Erythroblast (primary cell): ENCODE results near the gene ERBB2.

Experiments used
- GATA1 ChIP-seq: IDR thresholded peaks from 2 replicates; pipeline ENCODE4 v1.6.1; 2011; ENCODE audit warnings: low read depth, mild to moderate bottlenecking, control low read depth, low read length, moderate library complexity
- POLR2A ChIP-seq: IDR thresholded peaks from 2 replicates; pipeline ENCODE4 v1.6.1; 2011; ENCODE audit warnings: mild to moderate bottlenecking, low read length

- TF ChIP-seq POLR2A (no peak), GATA1 (no peak)
Measured at GRCh38 chr17:39658760-39659159, 41.1 kb upstream of the ERBB2 start.
